Liver (tissue), 9 donors: ENCODE data around the gene CDH16. TPM values are rescaled to one million over a fixed set of nuclear protein-coding genes. Genes with fewer than 3 reads are reported as not detected.

Experiments used
- DNase-seq: peaks from one replicate; pipeline ENCODE4 v3.0.0-alpha.2; 2017; ENCODE audit warnings: low spot score
- H3K27ac ChIP-seq, 2 donors: one replicate each; pipeline ENCODE4 v1.7.0; 2013; ENCODE audit warnings: inconsistent platforms in 2 of 2, low read length in 2 of 2, control low read depth in 1 of 2, low read depth in 1 of 2, mild to moderate bottlenecking in 1 of 2
- H3K27me3 ChIP-seq, 4 donors: one replicate each; pipeline versions ENCODE4 v1.6.1 to v1.7.0; 2013; ENCODE audit warnings: low read length in 3 of 4, inconsistent platforms in 1 of 4, mild to moderate bottlenecking in 1 of 4, moderate library complexity in 1 of 4; ENCODE audit not compliant: control insufficient read depth in 4 of 4, insufficient read depth in 4 of 4
- H3K36me3 ChIP-seq, 4 donors: one replicate each; pipeline versions ENCODE4 v1.6.1 to v1.7.0; 2013; ENCODE audit warnings: low read length in 3 of 4, mild to moderate bottlenecking in 3 of 4, low read depth in 1 of 4, moderate library complexity in 1 of 4; ENCODE audit not compliant: control insufficient read depth in 4 of 4, insufficient read depth in 3 of 4
- H3K4me1 ChIP-seq, 4 donors: one replicate each; pipeline versions ENCODE4 v1.6.1 to v1.7.0; 2013; ENCODE audit warnings: low read length in 3 of 4, mild to moderate bottlenecking in 3 of 4, moderate library complexity in 1 of 4; ENCODE audit not compliant: control insufficient read depth in 4 of 4, insufficient read depth in 4 of 4
- H3K4me3 ChIP-seq, 3 donors: one replicate each; pipeline versions ENCODE4 v1.6.1 to v1.7.0; 2013; ENCODE audit warnings: low read length in 3 of 3, control low read depth in 1 of 3, low read depth in 1 of 3, mild to moderate bottlenecking in 1 of 3
- H3K9ac ChIP-seq, 2 donors: one replicate each; pipeline ENCODE4 v1.7.0; 2013; ENCODE audit warnings: low read length in 2 of 2, mild to moderate bottlenecking in 2 of 2, moderate library complexity in 2 of 2, control low read depth in 1 of 2, low read depth in 1 of 2
- H3K9me3 ChIP-seq, 4 donors: one replicate each; pipeline versions ENCODE4 v1.6.1 to v1.7.0; 2013; ENCODE audit warnings: low read length in 3 of 4; ENCODE audit not compliant: control insufficient read depth in 4 of 4
- CTCF ChIP-seq: fragments of 150-350 bp; IDR thresholded peaks from 2 replicates; pipeline ENCODE4 v1.5.1; 2017; ENCODE audit warnings: improper control_type of control experiment, low read depth, low read length; ENCODE audit not compliant: missing input control
- EGR1 ChIP-seq, 2 donors: IDR thresholded peaks; 2 replicates each; pipeline ENCODE4 v1.6.1; 2016 to 2018; ENCODE audit warnings: antibody characterized with exemption in 2 of 2, low read depth in 2 of 2
- FOXA1 ChIP-seq: IDR thresholded peaks from 2 replicates; pipeline ENCODE4 v1.6.1; 2016; ENCODE audit warnings: antibody characterized with exemption
- FOXA2 ChIP-seq: IDR thresholded peaks from 2 replicates; pipeline ENCODE4 v1.6.1; 2016; ENCODE audit warnings: antibody characterized with exemption
- GABPA ChIP-seq, 2 donors: IDR thresholded peaks in 1 of 2; conservative IDR thresholded peaks in 1 of 2; 2 replicates each; pipeline ENCODE4 v1.6.1; 2016; ENCODE audit warnings: antibody characterized with exemption in 2 of 2, mild to moderate bottlenecking in 1 of 2, moderate library complexity in 1 of 2
- HNF4A ChIP-seq, 2 donors: conservative IDR thresholded peaks; 2 replicates each; pipeline ENCODE4 v1.6.1; 2016; ENCODE audit warnings: antibody characterized with exemption in 2 of 2, mild to moderate bottlenecking in 2 of 2
- JUND ChIP-seq, 2 donors: IDR thresholded peaks; 2 replicates each; pipeline ENCODE4 v1.6.1; 2016; ENCODE audit warnings: antibody characterized with exemption in 2 of 2
- MAX ChIP-seq: IDR thresholded peaks from 2 replicates; pipeline ENCODE4 v1.6.1; 2016; ENCODE audit warnings: antibody characterized with exemption
- NR2F2 ChIP-seq: IDR thresholded peaks from 2 replicates; pipeline ENCODE4 v1.6.1; 2016; ENCODE audit warnings: antibody characterized with exemption
- RAD21 ChIP-seq, 2 donors: IDR thresholded peaks; 2 replicates each; pipeline ENCODE4 v1.6.1; 2016; ENCODE audit warnings: antibody characterized with exemption in 2 of 2, mild to moderate bottlenecking in 2 of 2
- REST ChIP-seq: IDR thresholded peaks from 2 replicates; pipeline ENCODE4 v1.6.1; 2016; ENCODE audit warnings: antibody characterized with exemption, mild to moderate bottlenecking
- RXRA ChIP-seq, 2 donors: IDR thresholded peaks; 2 replicates each; pipeline ENCODE4 v1.6.1; 2017 to 2018; ENCODE audit warnings: antibody characterized with exemption in 2 of 2, mild to moderate bottlenecking in 1 of 2
- SP1 ChIP-seq: IDR thresholded peaks from 2 replicates; pipeline ENCODE4 v1.6.1; 2018; ENCODE audit warnings: antibody characterized with exemption, mild to moderate bottlenecking
- YY1 ChIP-seq: IDR thresholded peaks from 2 replicates; pipeline ENCODE4 v1.6.1; 2016; ENCODE audit warnings: antibody characterized with exemption, mild to moderate bottlenecking
- WGBS: extraction: QIAGEN DNeasy Blood & Tissue Kit; methylation state at CpG from one replicate; pipeline ENCODE4 v1.1.7; 2013; 5-methylcytosine and 5-hydroxymethylcytosine counted together
- polyA plus RNA-seq, 2 donors: library from polyadenylated mRNA; stranded (reverse) in 1 of 2; unstranded in 1 of 2; fragments of 200-250 nt in 1 of 2; fragments of >200 nt in 1 of 2; fragmentation: Nextera tagmentation in 1 of 2; extraction: Ambion mirVana in 1 of 2; gene quantifications; one replicate each; pipeline versions ENCODE4 v1.2.1 to v1.2.3, GENCODE V29; 2013 to 2015
- total RNA-seq, 2 donors: library from RNA; depleted of rRNA; stranded (reverse); fragments of >200 nt; gene quantifications; one replicate each; pipeline ENCODE4 v1.2.3, GENCODE V29; 2014
- donor health status: healthy.
- donor health status: healthy.
- donor health status: healthy.
- donor health status: healthy.
- donor health status: healthy.

Gene CDH16
- total and polyA plus RNA-seq, 4 donors = 0.56 TPM; not detected in 3

GRCh38 chr16:66872943-66873684 is 45.6 kb downstream of the CDH16 start:
- H3K4me3 ChIP-seq = peak overlapping the region in 2 of 3 donors; percentile 15 to 42
- WGBS = 7% methylated on average over 39 of the region's 39 CpGs

GRCh38 chr16:66872559-66872942 is 46.1 kb downstream of the CDH16 start:
- DNase-seq = no peak
- TF ChIP-seq RXRA (IDR thresholded peaks at IDR 0.05) = no peak
- no peak for TF ChIP-seq JUND (IDR thresholded peaks at IDR 0.05)
- TF ChIP-seq EGR1 (IDR thresholded peaks at IDR 0.05; ENCODE audit: low read depth in 2 of 2) = no peak
- TF ChIP-seq YY1 = no peak
- H3K27me3 ChIP-seq = no peaks in the 10 kb centered on the region
- H3K27ac ChIP-seq = no peak overlapping the region
- H3K4me3 ChIP-seq = peak overlapping the region in 1 of 3 donors; percentile 15
- no peaks in the 10 kb centered on the region for H3K36me3 ChIP-seq
- peaks cover 0 to 9% (median 3%) of the 10 kb centered on the region in 4 donors for H3K4me1 ChIP-seq
- WGBS = 70% methylated on average over 4 of the region's 4 CpGs
- no peaks in the 10 kb centered on the region for H3K9me3 ChIP-seq
- no peak overlapping the region for H3K9ac ChIP-seq

More at GRCh38 chr16:66872943-66873684, 45.6 kb downstream of the CDH16 start:
- Histone ChIP-seq H3K27me3 (no peaks in the 10 kb centered on the region), H3K36me3 (no peaks in the 10 kb centered on the region), H3K9ac (no peak overlapping the region), H3K27ac (no peak overlapping the region), H3K4me1 (peaks cover 0 to 10% (median 5%) of the 10 kb centered on the region in 4 donors), H3K9me3 (no peaks in the 10 kb centered on the region)
- TF ChIP-seq MAX (peak; percentile 29), FOXA1 (no peak), NR2F2 (no peak), REST (no peak), RAD21 (IDR thresholded peaks at IDR 0.05) (peak; percentile 66 to 82), FOXA2 (no peak), HNF4A (conservative IDR thresholded peaks at IDR 0.05) (no peak), GABPA (IDR thresholded peaks at IDR 0.05 in 1 of 2, conservative IDR thresholded peaks at IDR 0.05 in 1 of 2) (no peak), CTCF (peak; percentile 78), SP1 (peak; percentile 43), YY1 (no peak), JUND (IDR thresholded peaks at IDR 0.05) (peak in 1 of 2 donors; percentile 29)
- peak; percentile 86 for DNase-seq
